Uterus (tissue), 4 donors: ENCODE results near the gene C16orf95. TPM values are rescaled to one million over a fixed set of nuclear protein-coding genes. Genes with fewer than 3 reads are reported as not detected.
A peak's percentile ranks its signal among the peaks of the same experiment; 100 is the strongest.

ENCODE experiments used
- DNase-seq, 2 donors: peaks; one replicate each; pipeline ENCODE4 v3.0.0-alpha.2; 2019 to 2020
- H3K27ac ChIP-seq, 2 donors: fragments of 200-600 bp; sonication (generic); 1 replicate in 1 of 2; 2 replicates in 1 of 2; pipeline ENCODE4 v1.5.1; 2016 to 2018
- H3K27me3 ChIP-seq, 2 donors: fragments of 200-600 bp; sonication (generic); one replicate each; pipeline ENCODE4 v1.5.1; 2018 to 2019; ENCODE audit warnings: control low read depth in 1 of 2
- H3K36me3 ChIP-seq, 2 donors: fragments of 200-600 bp; sonication (generic); one replicate each; pipeline ENCODE4 v1.5.1; 2019; ENCODE audit warnings: control low read depth in 1 of 2
- H3K4me1 ChIP-seq, 2 donors: fragments of 200-600 bp; sonication (generic); one replicate each; pipeline ENCODE4 v1.5.1; 2018 to 2019; ENCODE audit warnings: control low read depth in 1 of 2
- H3K4me3 ChIP-seq, 2 donors: fragments of 200-600 bp; sonication (generic); 1 replicate in 1 of 2; 2 replicates in 1 of 2; pipeline ENCODE4 v1.5.1; 2018 to 2019; ENCODE audit warnings: mild to moderate bottlenecking in 1 of 2
- H3K9me3 ChIP-seq, 2 donors: fragments of 200-600 bp; sonication (generic); one replicate each; pipeline ENCODE4 v1.5.1; 2019; ENCODE audit warnings: control low read depth in 1 of 2
- CTCF ChIP-seq, 4 experiments: fragments of 200-600 bp in 2 of 4; fragments of 450-650 bp in 2 of 4; sonication (generic) in 2 of 4; IDR thresholded peaks; one replicate each; pipeline ENCODE4 v1.5.1; 2016 to 2019; ENCODE audit warnings: antibody characterized with exemption in 4 of 4, mild to moderate bottlenecking in 2 of 4, moderate library complexity in 1 of 4
- POLR2A ChIP-seq, 2 donors: fragments of 450-650 bp; IDR thresholded peaks; one replicate each; pipeline ENCODE4 v1.6.1; 2016; ENCODE audit warnings: antibody characterized with exemption in 2 of 2, mild to moderate bottlenecking in 1 of 2, moderate library complexity in 1 of 2
- intact Hi-C: fragments of 100-400 bp; cut with DNase I; formaldehyde crosslinking; loops from one replicate; pipeline ENCODE4 v1.15.1; 2023; ENCODE audit warnings: low total_unique reads
- total RNA-seq, 4 donors: library from RNA; depleted of rRNA in 3 of 4; stranded (reverse); fragments of >200 nt in 3 of 4; gene quantifications; one replicate each; pipeline versions ENCODE4 v1.1.0 to v1.2.4, GENCODE V29; 2014 to 2023
- donor health status: DM: yes; HTN: yes; CAD: no.

C16orf95 gene
- total RNA-seq, 4 donors from 2014 or later: 3.2 to 4.2 TPM; not detected in 2

DNA sequence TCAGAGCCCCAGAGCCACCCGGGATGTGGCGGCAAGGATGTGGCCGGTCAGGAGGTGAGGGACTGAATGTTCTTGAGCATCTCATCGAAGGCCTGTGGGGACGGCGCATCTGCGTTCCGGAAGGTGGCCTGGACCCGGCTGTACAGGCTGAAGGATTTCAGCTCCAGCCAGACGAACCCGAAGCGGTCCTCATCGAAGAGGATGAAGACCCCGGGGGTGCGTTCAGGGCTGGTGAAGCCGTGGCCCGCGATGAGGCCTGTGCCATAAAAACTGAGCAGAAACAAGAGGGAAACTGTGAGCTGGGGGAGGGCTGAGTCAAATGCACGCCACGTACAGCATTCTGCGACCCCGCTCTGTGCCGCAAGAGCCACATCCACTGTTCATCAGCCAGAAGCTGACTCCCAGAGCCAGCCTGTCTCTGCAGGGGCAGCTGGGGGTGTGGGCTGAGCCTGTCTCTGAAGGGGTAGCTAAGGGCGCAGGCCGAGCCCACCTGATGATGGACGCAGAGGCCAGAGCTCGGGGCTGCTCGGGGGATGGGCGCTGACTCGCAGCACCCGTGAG is 14.1 kb upstream of the C16orf95 start:
- Histone ChIP-seq H3K27ac (no peak overlapping the region), H3K4me3 (no peak overlapping the region), H3K4me1 (no peaks in the 10 kb centered on the region), H3K27me3 (no peaks in the 10 kb centered on the region), H3K9me3 (no peaks in the 10 kb centered on the region), H3K36me3 (no peaks in the 10 kb centered on the region)
- intact Hi-C loops: no loop called here
- DNase-seq: no peak
- TF ChIP-seq POLR2A (IDR thresholded peaks at IDR 0.05) (no peak), CTCF (IDR thresholded peaks at IDR 0.05) (no peak)

DNA sequence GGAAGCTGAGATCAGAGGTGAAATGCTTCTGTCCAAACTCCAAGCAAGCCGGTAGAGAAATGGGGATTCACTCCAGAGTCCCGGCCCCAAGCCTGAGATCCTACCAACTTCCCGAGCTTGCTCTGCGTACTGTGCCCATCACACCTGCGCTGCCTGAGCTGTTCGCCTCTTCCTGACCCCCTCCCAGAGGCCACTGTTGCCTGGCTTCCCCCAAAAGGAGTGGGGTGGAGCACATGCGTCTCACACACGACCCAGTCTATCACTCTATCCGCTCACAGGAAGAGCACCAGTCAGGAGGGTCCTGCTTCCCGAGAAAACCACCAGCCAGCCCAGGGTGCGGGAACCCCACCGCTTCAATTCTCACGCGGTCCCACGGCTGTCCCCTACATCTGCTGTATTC is 13.5 kb upstream of the C16orf95 start:
- intact Hi-C loops: no loop called here

DNA sequence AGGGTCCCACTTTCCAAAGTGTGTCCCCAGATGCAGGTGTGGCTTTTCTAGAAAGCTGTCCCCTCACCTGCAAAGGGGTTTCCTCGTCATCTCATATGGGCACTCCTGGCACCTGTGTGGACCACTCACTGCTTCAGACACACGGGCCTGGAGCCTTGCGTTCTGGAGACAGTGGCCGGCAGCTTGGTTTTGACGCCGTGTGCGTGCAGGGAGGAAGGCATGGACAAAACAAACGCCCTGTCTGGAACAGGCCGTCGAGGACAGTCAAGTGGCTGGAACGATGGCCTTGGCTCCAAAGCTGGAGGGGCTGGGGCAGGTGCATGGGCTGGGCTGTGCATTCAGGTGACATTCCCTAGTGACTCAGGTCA is 13.0 kb upstream of the C16orf95 start:
- Histone ChIP-seq H3K36me3 (no peaks in the 10 kb centered on the region), H3K27ac (no peak overlapping the region)
- no peak for DNase-seq

More for the DNA sequence above, 13.5 kb upstream of the C16orf95 start:
- no peak overlapping the region for H3K27ac ChIP-seq
- H3K4me3 ChIP-seq: no peak overlapping the region
- no peaks in the 10 kb centered on the region for H3K27me3 ChIP-seq
- TF ChIP-seq CTCF (IDR thresholded peaks at IDR 0.05) (no peak), POLR2A (IDR thresholded peaks at IDR 0.05) (no peak)
- no peaks in the 10 kb centered on the region for H3K9me3 ChIP-seq
- no peak for DNase-seq
- no peaks in the 10 kb centered on the region for H3K4me1 ChIP-seq
- H3K36me3 ChIP-seq: no peaks in the 10 kb centered on the region

DNA sequence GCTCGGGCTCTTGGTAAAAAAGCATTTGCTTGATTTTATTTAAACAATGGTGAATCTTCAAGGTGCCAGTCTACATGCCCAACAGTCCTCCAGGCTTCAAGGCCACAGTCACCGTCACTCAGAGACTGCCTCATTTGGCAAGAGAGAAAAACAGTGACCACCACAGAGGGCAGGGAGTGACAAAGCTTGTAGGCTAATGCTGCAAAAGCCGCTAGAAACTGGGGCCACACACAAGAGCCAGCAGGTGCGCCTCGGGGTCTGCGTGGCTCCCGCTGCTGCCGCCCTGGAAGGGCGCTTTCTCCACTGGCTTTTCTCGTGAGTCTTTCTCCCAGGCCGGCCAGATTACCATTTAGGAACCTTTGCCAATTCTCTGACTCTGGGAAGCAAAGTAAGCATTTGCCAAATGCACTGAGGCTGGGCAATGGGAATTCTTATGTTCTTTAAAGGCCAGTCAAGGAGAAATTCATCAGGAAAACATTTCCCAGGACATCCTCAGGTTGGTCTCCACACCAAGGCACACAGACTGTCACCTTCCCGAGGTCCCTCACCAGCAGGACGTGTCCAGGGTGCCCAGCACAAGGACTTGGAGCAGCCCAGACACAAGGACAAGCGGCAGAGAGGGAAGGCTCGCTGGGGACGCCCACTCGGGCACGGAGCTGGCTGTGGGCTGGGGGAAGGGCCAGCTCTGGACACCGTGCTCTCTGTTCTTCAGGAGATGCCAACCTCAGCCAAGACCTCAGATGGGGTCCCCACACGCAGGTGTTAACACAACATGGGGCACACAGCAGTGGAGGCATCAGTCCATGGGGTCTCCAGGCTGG is 12.5 kb upstream of the C16orf95 start:
- Histone ChIP-seq H3K9me3 (no peaks in the 10 kb centered on the region), H3K27ac (peak overlapping the region; percentile 8 to 12), H3K36me3 (no peaks in the 10 kb centered on the region), H3K4me3 (no peak overlapping the region), H3K27me3 (no peaks in the 10 kb centered on the region), H3K4me1 (no peaks in the 10 kb centered on the region)
- TF ChIP-seq POLR2A (IDR thresholded peaks at IDR 0.05) (no peak), CTCF (IDR thresholded peaks at IDR 0.05) (no peak)
- DNase-seq: no peak
- intact Hi-C loops: no loop called here

More for the DNA sequence above, 13.0 kb upstream of the C16orf95 start:
- H3K4me3 ChIP-seq: no peak overlapping the region
- H3K27me3 ChIP-seq: no peaks in the 10 kb centered on the region
- TF ChIP-seq POLR2A (IDR thresholded peaks at IDR 0.05) (no peak), CTCF (IDR thresholded peaks at IDR 0.05) (no peak)
- intact Hi-C loops: no loop called here
- no peaks in the 10 kb centered on the region for H3K4me1 ChIP-seq
- no peaks in the 10 kb centered on the region for H3K9me3 ChIP-seq

- peak in 1 of 2 donors; percentile 56 for DNase-seq
- no peak for TF ChIP-seq POLR2A (IDR thresholded peaks at IDR 0.05)
- TF ChIP-seq CTCF (IDR thresholded peaks at IDR 0.05): no peak
- intact Hi-C loops: no loop called here
- Histone ChIP-seq H3K36me3 (no peaks in the 10 kb centered on the region), H3K27me3 (no peaks in the 10 kb centered on the region), H3K27ac (peak overlapping the region; percentile 12 to 22), H3K4me1 (no peaks in the 10 kb centered on the region), H3K9me3 (no peaks in the 10 kb centered on the region), H3K4me3 (no peak overlapping the region)
Measured at GRCh38 chr16:87328846-87329245, 11.7 kb upstream of the C16orf95 start.
